ENCODE data around the gene PRR15L.

GRCh38 chr17:47913050-47913449 lies 44.6 kb downstream of the PRR15L start:
- TF ChIP-seq TCF7L2 (IDR thresholded peaks at IDR 0.05; ENCODE audit: low read depth, low read length), result no peak
- TF ChIP-seq POLR2AphosphoS5 (IDR thresholded peaks at IDR 0.05; ENCODE audit: low read depth, low read length), result no peak
- no peak for TF ChIP-seq CTCF (IDR thresholded peaks at IDR 0.05)
- no peak for TF ChIP-seq REST (IDR thresholded peaks at IDR 0.05; ENCODE audit: insufficient read depth in 1 of 2, low read depth in 2 of 2, low read length in 1 of 2)
- no peak for TF ChIP-seq SIN3A (IDR thresholded peaks at IDR 0.05; ENCODE audit: borderline replicate concordance, insufficient read depth, low read depth, low read length)

All from Panc1 (cell line).